Amniotic stem cell (primary cell): ENCODE measurements around the gene MIGA2.
A peak's percentile ranks its signal among the peaks of the same experiment; 100 is the strongest.

Experiments used
- DNase-seq: peaks from one replicate; lab custom pipeline; 2025; lab: John Stamatoyannopoulos, UW

Gene MIGA2

DNA sequence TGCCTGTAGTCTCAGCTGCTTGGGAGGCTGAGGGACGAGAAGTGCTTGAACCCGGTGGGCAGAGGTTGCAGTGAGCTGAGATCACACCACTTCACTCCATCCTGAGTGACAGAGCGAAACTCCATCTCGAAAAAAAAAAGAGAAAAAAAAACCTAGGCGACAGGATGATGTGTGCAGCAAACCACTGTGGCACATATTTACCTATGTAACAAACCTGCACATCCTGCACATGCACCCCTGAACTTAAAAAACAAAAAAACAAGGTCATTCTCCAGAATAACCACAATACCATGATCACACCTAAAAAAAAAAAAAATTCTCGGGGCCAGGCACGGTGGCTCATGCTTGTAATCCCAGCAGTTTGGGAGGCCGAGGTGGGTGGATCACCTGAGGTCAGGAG is 37.0 kb downstream of the MIGA2 start:
- DNase-seq, result no peak

DNA sequence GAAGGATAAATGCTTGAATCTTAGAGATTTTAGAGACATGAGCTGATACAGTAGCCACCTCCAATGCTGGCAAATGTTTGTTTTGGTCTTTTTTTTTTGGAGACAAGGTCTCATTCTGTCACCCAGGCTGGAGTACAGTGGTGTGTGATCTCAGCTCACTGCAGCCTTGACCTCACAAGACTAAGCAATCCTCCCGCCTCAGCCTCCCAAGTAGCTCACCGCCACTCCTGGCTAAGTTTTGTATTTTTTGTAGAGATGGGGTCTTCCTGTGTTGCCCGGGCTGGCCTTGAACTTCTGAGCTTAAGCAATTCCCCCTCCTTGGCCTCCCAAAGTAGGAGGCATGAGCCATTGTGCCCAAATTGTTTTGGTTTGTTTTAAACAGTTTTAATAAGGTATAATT is 37.7 kb downstream of the MIGA2 start:
- no peak for DNase-seq

DNA sequence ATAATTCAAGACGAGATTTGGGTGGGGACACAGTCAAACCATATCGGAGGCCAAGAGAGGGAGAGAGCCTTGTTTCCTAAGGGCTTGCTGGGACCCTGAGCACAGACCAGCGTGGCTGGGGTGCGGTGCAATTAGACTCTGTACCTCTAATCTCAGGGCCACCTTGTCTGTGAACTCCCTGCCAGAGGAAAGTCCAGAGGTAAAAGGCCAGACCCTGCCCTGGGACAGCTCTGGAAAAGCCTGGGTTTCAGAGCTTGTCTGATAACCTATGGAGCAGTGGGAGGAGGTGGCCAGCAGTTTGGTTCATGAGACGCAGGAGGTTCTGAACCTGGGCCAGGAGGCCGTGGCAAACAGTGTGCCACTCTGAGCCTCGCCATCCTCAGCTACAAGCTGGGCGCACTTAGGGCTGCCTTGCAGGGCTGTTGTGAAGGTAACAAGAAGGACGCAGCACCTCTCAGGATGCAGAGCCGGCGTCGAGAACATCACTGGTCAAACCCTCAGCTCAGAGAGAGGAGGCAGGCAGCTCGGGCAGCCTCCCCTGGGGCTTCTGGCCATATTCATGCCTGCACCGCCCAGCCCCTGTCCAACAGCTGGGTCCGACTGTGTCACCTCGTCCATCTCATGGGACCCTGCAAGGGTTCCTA is 39.7 kb downstream of the MIGA2 start:
- DNase-seq, result no peak

DNA sequence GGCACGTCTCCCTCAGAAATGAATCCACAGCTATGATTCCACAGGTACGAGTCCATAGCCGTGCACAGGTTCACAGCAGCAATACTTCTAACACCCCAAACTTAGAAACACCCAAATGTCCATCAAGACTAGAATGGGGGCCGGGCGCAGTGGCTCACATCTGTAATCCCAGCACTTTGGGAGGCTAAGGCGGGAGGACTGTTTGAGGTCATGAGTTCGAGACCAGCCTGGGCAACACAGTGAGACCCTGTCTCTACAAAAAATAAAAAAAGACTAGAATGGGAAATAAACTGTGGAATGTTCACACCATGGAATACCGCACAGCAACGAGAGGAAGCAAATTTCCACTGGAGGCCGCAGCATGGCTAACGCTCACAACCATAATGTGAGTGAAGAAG is 40.2 kb downstream of the MIGA2 start:
- no peak for DNase-seq

DNA sequence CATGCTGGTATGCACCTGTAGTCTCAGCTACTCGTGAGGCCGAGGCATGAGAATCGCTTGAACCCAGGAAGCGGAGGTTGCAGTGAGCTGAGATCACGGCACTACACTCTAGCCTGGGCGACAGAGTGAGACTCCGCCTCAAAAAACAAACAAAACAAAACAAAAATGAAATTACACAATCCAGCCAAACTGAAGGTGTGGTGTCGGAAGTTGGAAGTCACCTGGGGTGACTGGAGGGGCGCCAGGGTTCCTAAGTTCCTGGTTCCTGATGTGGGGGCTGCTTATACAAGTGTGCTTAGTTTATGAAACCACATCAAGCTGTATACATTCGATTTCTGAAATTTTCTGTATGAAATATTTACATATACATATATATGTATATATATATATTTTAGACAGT is 40.8 kb downstream of the MIGA2 start:
- DNase-seq, result no peak

DNA sequence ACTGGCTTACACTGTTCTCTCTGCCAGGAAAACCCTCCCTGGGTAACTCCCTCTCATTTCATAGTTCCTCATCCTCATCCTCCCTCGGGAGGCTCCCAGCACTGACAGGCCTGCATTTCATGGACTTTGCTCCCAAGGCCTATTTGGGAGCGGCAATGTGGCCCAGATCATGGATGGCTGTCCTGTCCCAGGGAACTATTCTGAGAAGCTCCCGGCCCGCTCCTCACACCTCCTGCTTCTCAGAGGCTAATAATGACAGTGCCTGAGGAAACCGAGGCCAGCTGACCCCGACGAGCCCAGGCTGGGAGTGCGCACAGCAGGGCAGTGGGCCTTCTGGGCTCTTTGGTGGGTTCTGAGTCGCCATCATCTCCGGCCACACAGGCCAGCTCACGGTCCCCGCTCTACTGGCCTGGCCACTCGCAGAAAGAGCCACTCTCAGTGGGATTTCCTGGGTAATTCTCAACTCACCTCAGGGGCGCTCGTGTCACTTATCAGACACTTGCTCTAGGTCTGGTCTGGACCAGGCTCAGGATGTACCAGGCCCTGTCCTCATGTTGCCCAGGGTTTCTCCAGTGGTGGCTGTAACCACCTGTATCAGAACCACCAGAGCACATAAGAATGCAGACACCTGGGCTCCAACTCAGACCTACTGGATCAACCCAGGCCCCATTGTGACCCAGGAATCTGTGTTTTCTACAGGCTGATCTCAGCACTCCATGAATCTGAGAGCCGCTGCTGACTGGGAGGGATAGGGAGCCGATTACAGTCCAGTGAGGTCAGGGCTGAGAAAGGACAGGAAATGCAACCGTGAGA is 42.5 kb downstream of the MIGA2 start:
- DNase-seq, result no peak

DNA sequence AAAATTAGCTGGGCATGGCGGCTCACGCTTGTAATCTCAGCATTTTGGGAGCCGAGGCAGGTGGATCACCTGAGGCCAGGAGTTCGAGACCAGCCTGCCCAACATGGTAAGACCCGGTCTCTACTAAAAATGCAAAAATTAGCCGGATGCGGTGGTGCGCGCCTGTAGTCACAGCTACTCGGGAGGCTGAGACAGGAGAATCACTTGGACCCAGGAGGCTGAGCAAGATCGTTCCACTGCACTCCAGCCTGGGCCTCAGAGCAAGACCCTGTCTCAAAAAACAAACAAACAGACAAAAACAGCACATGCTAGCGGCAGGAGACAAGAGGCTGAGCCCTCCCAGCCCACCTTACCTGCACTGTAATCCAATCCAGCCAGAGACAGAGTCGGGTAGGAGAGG is 43.4 kb downstream of the MIGA2 start:
- no peak for DNase-seq

DNA sequence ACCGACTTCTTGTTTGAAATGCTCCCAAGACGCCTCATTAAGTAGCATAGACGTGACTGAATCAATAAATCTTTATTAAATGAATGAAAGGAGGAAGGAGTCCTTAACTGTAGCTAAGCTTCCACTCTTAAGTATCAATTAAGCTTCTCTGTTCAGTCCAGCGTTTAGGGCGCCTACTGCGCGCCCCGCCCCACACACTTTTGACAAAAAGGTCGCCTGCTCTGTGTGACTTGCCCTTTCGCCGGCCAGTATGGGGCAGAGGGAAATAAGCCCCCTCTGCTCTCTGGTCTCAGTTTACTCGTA is 43.8 kb downstream of the MIGA2 start:
- DNase-seq, result no peak

DNA sequence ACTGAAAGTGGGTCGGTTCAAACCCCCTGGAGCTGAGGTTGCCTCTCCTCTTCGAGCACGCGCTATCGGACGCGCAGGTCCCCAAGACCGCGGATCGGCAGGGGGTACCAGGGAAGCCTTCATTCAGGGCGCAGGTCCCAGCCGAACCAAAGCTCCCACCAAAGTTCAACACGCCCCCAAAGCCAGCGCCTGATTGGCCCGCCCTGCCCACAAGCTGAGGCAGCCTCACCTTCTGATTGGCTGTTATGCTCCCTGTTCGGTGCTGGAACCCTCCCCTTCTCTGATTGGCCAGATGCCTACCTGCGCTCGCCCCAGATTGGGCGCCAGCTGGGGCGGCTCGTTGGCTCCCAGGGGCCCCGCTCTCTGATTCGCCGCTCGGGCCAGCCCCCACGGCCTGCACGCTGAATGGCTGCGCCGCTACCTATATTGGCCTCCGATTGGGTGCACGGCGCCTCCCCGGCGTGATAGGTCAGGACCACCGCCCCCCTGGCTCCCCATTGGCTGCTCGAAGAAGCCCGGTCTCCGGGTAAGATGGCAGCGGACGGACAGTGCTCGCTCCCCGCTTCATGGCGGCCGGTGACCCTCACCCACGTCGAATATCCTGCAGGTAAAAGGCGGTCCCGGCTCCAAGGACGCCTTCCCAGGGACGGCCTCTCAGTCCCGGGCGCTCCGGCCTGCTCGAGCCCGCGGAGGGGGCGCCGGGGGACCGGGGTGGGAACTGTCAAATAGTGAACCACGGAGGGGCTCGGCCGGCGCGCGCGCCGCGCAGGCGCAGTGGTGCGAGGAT is 44.4 kb downstream of the MIGA2 start, which contains the start of gene DOLPP1:
DOLPP1 (plus strand) TSS at position 511 of the 787 bp plus-strand sequence; CDS start at position 532, 21 bp downstream.
- DNase-seq, result peak; percentile 100

DNA sequence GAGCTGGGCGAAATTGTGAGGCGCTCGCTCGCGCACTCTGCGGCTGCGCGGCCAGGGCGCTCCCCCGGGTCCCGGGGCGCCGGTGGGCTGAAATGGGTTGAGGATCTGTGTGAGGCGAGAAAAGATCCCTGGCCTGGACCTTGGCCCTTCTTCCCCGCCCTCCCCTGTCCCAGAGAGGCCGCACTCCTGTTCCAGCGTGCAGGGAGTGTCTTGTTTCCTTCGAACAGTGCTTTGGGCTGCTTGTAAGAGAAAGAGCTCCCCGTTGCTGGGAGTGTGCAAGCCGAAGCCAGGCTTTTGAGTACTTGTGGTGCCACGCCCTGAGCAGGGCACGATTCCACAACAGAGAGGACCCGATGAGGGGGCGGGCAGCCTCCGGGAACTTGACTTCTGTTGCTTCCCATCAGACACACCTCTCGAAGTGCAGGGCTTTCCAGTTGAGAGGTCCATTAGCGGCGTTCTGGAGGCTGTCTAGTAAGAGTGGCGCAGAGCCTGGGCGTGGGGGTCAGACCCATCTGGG is 45.0 kb downstream of the MIGA2 start:
- no peak for DNase-seq

DNA sequence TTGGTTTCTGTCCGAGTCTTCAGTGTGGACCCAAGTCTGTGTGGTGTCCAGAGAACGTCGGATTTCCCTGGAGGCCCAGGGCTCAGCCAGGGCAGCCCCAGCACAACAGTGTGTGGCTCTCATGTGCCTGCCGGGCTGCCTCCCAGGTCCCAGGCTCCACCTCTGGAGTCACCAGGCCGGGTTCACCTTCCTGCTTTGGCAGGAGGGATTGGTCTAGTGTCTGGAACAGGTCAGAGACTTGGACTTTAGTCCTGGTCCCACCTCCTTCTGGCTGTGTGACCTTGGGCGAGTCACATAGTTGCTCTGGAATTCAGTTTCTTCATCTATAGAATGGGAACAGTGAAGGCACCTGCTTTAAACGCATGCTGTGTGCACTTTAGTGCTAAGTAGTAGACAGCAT is 47.7 kb downstream of the MIGA2 start:
- no peak for DNase-seq

DNA sequence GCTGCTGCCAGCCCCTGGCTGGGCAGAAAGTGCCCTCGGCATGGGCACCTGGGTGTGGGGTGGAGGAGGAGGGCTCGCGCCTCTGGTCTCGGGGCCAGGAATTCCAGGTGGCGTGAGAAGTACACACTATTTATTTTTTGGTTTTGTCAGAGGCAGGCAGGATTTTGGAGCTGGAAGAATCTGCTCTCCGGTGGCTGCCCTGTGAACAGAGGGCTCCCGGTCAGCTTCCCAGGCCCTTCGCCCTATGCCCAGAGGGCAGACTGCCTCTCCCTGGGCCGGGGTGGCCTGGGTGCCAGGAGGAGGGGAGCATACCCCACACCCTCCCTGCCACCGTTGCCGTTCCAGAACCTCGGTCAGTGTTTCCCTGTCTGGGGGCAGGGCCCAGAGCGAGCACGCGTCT is 52.8 kb downstream of the MIGA2 start:
- no peak for DNase-seq

DNA sequence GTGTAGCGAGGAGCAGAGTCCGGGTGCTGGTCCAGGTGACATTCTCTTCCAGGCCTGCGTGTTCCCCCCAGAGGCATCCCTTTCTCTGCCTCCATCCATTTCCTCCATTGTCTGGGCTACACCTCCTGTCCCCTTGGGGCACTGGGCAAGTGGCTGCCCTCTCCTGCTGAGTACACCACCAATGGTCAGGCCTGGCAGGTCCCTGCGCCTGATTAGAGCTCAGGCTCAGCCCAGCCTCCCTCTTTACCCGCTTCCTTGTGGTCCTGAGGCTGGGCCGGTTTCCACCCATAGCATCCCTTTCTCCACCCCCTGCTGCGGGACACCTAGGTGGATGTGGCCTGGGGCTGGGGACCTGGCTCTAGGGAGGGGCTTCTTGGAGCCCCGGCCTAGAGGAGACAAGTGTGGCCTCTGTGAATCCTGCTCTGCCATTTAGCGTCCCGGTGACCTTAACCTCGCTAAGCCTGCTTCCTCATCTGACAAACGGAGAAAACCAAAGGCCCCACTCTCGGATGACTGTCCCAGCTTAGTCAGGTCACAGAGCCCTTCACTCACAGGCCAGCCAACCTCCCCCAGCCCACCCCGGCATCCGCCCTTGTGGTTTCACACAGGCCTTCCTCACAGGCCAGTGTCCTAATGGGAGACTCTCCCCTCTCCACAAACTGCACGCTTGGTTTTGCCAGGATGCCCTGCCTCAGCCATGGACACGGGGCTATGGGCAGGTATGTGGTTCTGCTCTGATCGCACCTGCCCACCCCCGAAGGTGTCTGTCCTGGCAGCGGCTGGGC is 57.4 kb downstream of the MIGA2 start:
- no peak for DNase-seq

DNA sequence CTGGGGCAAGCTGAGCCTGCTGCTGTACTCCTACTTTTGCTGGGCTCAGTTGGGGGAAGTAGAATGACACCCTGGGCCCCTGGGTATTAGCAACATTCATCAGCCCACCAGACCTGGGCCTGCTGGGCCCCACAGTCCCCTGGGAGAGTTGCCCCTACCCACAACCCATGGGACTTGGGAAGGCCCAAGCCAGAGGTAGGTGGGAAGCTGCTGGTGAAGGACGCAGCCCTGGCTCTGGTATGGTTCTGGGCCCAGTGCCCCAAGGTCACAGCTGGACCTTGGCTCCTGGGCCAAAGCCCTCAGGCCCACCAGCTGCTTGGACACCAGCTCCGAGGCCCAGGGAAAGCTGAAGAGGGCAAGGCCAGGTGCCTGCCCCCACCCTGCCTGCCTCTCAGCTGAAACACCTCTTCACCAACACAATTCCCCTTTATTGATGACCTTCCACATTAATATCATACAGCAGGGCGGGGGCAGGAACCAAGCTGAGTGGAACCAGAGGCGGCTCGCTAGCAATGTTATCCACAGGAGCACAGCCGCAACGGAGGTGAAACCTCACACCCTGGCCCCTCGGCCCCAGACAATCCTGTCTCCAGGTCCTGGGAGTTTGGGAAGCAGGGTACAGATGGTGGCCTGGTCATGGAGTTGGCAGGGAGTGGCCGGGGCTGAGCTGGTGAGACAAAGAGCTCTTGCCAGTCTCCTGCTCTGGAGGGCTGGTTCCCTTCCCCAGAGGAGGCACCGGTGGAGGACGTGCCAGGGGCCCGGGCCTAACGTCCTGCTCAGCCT is 58.2 kb downstream of the MIGA2 start:
- no peak for DNase-seq

DNA sequence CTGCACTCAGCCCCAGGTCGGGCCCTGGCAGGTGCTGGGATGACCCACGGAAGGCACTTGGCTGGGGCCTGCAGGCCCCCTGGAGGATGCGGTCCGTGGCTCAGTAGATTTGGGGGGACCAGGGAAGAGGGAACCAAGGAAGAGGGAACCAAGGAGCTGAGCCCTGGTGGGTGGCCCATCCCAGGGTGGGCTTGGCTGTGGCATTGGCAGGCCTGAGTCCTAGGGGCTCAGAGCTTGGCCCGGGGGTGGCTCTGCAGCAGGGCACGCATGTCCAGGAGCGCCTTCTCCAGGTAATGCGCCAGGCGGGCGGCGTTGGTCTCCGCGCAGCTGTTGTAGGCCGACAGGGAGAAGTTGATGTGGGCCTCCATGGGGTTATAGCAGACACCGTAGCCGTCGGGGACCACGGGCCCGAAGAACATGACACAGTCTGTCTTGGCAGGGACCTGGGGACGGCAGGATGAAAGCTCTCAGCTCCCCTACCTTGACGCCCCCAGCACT is 58.8 kb downstream of the MIGA2 start:
- no peak for DNase-seq

DNA sequence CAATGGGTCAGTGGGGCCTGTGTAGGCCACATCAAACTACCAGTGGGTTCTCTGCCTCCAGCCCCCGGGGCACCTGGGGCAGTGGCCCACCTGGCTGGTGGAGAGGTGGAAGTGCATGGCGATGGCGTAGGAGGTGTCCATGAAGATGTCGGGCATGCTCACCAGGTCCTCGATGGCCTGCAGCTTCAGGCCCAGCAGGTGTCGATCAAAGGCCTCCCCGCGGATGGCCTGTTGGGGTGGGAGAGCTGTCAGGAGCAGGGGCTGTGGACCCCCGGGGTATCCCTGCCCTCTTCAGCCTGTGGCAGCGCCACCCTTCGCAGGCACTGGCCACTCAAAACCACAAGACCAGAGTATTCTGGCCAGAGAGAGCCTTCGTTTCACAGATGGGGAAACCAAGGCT is 59.5 kb downstream of the MIGA2 start:
- no peak for DNase-seq

DNA sequence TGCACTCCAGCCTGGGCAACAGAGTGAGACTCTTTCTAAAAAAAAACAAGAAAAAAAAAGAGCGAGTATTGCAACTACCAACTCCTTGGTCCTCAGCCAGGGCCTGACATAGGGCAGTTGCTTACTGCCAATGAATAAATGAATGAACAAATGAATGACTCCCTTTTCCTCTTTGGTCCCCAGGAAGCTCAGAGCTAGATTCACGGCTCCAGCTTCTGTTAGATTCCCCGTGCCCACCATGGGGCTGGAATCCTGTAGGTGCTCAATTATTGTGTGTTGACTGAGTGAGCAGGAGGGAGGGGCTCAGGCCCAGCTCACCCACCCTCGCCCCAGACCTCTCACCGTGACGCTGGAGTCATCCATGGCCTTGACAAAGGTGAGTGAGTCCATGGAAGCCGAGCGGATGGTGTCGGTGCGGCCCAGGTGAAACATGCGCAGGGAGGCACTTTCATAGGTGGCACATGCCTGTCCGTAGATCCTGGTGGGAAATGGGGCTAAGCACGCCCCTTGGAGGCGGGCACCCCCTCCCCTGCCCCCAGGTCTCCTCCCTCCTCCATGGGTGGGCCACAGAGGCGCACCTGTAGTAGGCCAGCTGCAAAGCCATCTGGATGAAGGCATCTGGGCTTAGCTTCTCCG is 61.4 kb downstream of the MIGA2 start:
- no peak for DNase-seq

DNA sequence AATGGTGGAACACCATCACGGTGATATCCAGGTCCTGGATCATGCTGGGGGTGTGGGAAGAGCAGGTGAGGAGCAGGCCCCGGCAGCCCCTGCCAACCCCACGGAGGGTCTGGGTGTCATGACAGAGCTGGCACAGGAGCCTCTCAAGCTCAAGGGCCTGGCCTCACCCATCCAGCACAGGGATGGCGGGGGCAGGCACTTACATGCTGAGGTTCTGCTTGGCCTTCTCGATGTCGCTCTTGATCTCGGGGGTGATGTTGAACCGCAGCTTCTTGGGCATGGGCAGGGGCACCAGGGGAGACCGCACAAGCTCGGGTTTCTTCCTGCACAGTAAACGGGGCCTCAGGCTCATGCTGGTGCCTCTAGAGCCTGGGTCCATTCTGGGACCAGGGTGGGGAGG is 61.9 kb downstream of the MIGA2 start:
- DNase-seq, result no peak

DNA sequence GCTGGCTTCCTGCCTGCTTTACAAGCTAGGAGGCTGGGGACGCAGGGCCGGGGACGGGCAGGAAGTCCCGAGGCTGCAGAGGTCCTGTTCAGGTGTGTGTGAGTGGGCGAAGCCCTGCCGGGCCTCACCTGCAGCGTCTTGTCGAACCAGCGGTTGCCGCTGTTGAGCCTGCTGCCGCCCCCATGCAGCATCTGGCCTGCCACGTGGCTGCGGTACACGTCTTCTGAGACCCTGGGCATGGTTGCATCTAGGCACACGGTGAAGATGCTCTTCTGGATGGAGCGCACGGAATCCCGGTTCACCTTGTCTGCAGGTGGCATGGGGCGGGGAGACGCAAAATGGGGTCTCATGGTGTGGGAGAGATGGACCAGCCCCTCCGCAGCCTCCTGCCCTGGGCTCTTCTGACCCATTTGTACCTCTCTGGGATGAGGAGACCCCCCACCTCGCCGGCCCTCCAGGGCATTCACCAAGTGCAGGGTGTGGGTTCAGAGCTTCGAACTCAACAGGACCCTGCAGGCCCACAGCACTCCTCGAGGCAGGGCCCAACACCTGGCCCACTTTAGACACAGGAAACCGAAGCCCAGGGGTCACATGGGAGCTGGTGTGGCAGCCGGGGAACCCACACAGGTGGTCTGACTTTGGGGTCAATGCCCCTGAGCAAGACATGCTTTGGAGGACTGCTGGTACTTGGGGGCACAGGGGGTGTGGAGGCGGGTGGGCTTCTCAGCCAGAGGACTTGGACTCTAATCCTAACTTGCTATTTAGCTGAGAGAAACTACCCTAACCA is 64.2 kb downstream of the MIGA2 start:
- DNase-seq, result no peak

DNA sequence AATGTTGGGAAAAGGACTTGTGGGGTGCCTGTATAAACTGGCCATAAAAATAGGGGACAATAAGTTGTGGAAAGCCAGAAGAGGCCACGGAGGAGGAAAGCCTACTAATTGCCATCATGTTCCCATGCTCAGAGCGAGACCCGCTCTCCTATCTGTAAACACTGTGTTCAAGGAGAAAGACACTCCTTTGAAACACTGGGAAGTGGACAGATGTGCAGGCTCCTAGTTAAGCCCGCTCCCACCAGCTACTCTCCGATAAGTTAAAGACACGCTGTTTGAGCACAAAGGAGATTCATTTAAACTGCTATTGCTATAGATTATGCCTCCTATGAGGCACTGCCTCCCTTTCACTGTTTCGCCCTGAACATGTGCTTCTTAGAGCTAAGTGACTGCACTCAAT is 64.9 kb downstream of the MIGA2 start:
- no peak for DNase-seq
